DMS153 (cell line): Measurements from ENCODE around the gene OSBPL10.
"Not testable (repeated sequence)": the region's sequence is repeated elsewhere in the genome, so short reads cannot be mapped to it uniquely, and the experiment has no call there.

Experiments used
- DNase-seq: peaks from one replicate; lab custom pipeline; 2025; lab: John Stamatoyannopoulos, UW

The OSBPL10 gene

DNA sequence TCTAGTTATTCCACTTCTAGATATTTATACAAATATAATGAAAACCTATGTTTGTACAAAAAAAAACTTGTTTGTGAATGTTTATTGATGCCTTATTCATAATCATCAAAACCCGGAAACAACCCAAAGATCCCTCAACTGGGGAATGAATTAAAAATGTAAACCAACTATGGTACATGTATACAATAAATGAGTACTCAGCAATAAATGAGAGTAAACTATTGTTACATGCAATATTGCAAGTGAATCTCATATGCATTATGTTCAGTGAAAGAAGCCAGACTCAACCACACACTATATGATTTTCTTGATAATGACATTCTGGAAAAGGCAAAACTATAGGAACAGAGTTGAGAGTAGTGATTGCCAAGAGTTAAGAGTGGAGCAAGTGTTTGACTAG, 12.8 kb upstream of the OSBPL10 start:
- DNase-seq, result no peak

- DNase-seq, result not testable (repeated sequence)
These were observed 11.9 kb upstream of the OSBPL10 start for GRCh38 chr3:31992995-31993394.

DNA sequence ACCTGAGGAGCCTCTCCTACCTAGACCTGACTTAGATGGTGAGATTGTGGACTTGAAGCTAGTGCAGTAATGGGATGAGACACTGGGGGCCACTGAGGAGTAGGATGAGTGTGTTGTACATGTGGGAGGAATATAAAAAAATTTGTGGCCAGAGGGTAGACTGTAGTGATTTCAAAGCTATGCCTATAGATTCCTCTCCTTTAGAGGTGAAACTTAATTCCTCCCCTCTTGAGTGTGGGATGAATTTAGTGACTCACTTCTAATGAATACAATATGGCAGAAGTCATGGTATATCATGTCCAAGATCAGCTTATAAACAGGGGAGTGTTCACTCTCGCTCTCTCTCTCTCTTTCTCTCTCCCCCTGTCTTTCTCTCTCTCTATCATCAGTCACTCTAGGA, 7.2 kb upstream of the OSBPL10 start:
- DNase-seq, result no peak

- DNase-seq, result no peak
These were observed 4.8 kb upstream of the OSBPL10 start for GRCh38 chr3:31985831-31986230.

DNA sequence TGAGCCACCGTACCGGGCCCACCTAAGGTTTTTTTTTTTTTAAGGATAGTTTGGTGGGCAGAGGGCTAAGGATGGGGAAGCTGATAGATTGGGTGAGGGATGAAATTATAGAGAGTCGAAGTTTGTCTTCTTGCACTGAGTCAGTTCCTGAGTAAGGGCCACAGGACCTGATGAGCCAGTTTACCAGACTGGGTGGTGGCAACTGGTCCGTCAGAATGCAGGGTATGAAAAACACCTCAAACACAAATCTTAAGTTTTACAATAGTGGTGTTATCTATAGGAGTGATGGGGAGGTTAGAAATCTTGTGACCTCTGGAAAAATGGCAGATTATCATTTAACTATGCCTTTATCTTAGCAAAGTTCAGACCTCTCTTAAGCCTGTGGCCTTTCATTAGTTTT, 3.3 kb upstream of the OSBPL10 start:
- DNase-seq, result no peak

DNA sequence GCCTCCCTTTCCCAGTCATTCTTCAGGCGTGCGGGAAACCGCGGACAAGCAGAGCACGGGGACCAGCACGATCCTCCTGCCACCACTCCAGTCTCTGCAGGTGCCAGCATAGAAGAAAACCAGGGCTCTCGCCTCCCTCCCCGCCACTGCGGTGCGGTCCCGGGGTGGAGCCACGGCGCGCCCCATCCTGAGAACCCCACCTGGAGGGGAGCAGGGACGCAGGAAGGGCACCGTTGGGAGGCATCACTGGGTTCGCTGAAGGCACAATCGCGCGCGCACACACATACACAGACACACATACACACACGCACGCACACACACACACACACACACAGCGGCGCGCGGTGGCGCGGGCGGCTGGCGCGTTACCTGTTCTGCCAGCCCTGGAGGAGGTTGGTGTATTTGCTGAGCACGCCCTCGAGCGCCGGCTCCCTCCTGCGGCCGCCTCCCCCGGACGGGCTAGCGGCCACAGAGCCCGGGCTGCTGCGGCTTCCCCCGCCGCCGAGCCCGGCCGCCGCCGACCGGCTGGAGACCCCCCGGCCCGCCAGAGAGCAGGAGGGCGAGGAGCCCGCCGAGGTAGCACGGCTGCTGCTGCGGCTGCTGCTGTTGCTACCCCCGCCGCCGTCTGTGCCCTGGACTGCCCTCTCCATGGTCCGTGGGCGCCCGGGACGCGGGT, 394 bp downstream of the OSBPL10 start:
- peak; percentile 30 for DNase-seq

DNA sequence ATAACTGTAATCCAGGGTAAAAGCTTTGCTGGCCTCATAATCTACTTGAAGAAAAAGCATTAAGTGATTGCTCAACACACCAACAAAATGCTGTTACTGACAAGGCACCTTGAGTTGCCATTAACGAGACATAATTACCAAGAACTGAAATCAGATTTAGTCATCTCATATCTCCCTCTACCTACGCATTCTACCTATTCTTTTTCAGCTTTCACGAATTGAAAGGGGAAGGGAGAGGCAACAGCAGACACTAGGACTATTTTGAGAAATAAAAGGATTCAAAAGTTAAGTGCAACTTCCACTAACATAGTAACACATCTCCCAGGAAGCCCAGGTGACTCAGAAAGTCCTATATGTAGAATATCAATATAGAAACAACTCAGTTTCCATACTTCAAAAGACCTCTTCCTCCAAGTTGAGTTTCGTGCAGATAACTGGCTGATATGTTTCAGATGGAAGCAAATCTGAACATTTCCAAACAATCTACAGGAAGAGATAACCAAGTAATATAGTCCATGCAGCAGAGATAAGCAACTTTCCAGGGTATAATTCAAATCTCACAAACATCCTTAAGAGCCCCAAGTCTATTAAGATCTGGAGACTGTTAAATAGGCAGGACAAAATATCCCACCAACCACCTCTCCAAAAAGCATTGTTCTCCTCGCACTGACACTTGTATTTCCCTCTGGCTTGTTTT, 1.9 kb downstream of the OSBPL10 start:
- no peak for DNase-seq

DNA sequence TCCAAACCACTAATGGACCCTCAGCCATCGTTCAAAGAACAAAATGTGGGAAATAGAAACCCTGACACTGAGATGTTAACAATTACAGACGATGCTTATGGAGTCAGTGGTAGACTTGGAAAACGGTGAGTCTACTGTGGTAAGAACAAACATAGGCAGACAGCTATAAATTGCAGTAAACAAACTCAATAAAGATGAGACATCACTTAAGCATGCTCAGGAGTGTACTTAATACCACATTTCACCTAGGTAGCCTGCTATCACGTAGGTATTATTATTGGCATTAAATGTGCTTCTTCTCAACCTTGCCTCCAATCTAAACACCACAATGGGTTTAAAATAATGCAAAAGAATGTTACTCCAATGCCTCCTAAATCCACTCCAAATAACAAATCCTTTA, 2.5 kb downstream of the OSBPL10 start:
- no peak for DNase-seq

GRCh38 chr3:31977736-31978135, 3.3 kb downstream of the OSBPL10 start:
- no peak for DNase-seq

- no peak for DNase-seq
These were observed 4.8 kb downstream of the OSBPL10 start for GRCh38 chr3:31976302-31976701.

GRCh38 chr3:31974964-31975363, 6.1 kb downstream of the OSBPL10 start:
- DNase-seq, result no peak

GRCh38 chr3:31974471-31974870, 6.6 kb downstream of the OSBPL10 start:
- no peak for DNase-seq

GRCh38 chr3:31973837-31974236, 7.2 kb downstream of the OSBPL10 start:
- no peak for DNase-seq

- DNase-seq, result no peak
These were observed 8.0 kb downstream of the OSBPL10 start for GRCh38 chr3:31973081-31973480.

- DNase-seq, result no peak
These were observed 9.5 kb downstream of the OSBPL10 start for GRCh38 chr3:31971607-31972006.

DNA sequence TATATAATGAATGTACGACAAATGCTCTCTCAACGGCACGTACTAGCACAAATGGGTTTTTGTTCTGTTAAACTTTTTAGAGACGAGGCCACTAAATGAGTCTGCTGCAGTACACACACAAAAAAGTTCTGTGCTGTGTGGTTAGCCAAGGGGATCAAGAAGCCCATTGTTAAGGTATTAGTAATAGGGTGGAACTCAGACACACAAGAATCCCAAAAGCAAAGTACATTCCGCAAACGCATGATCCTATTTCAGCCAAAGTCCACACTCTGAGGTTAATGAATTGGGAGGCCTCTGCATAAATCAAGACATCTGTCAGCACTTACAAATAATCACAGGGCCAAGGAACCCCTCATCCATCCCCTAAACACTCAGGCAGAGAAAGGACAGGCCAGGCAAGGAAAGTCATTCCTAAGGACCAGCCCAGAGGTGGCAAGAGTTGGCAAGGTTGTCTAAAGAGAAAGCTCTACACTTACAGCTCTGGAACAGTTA, 12.1 kb downstream of the OSBPL10 start:
- no peak for DNase-seq

- DNase-seq, result no peak
These were observed 12.6 kb downstream of the OSBPL10 start for GRCh38 chr3:31968369-31968926.

DNA sequence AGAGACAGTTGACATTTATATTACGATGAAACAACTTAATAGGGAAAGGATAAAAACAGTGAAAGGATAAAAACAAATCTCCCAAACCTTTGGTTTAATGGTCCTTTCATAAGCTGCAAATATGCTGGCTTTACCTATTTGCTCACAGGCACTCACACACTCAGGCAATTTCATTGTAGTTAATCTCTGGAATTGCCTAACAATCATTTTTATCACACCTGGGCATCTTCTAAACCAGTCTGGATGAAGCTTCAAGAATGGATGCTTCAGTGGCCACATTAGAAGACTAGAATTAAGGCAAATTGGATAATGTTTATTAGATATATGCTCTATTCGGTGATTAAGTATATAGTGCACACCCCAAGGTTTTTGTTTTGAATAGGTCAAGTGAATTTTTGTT, 13.5 kb downstream of the OSBPL10 start:
- no peak for DNase-seq

DNA sequence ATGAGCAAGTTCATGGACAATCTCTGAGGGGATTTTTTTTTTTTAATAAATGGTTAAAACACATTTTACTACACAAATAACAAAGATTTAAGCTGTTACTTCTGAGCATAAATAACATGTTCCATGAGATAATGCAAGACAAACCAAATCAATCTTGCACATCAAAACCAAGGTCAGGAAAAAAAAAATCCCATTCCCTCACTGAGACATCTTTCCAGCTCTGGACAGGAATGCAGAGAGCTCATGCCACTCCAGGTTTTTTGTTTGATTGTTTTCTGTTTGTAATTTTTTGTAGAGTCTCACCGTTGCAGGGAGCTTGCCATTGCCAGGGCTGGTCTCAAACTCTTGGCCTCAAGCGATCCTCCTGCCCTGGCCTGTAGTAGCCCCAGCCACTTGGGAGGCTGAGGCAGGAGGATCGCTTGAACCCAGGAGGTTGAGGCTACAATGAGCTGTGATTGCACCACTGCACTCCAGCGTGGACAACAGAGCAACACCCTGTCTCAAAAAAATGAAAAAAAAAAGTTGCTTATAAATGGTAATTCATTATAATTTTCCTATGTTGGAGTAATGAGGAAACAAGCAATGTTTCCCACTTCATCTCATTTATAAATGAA, 14.0 kb downstream of the OSBPL10 start:
- DNase-seq, result no peak

DNA sequence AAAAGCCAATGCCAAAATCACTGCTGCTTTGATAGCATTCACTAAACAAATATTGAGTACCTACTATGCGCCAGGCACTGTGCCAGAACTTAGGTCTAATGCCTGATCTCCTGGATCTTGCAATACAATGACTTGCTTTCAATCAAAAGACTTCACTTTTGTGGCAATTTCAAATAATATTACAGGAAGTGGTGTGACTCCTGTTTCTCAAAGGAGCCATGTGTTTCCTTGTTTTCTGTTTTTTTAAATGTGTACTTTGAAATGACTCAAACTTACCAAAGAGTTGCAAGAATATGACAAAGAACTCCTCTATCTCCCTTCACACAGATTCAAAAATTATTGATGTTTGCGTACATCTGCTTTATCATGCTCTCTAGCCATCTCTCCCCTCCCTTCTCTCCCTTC, 18.3 kb downstream of the OSBPL10 start:
- no peak for DNase-seq

GRCh38 chr3:31960793-31961431, 20.1 kb downstream of the OSBPL10 start:
- DNase-seq, result no peak
